Endothelial cell of umbilical vein (primary cell): ENCODE results near the gene TMIE. TPM values are rescaled to one million over a fixed set of nuclear protein-coding genes. Genes with fewer than 3 reads are reported as not detected.

Experiments
- BruUV-seq: library from RNA; stranded (reverse); fragments of 400-500 nt; replicated peaks from 2 replicates; lab custom pipeline; 2021; lab: Mats Ljungman, UMichigan
- CTCF ChIA-PET: fragments of 300-600, 350-600 bp; sonication (Branson Sonifier 250); formaldehyde crosslinking; loops from one replicate; lab custom pipeline; 2021; ENCODE audit warnings: antibody characterized with exemption, inconsistent platforms; lab: Charles Lee
- POLR2A ChIA-PET: fragments of 300-600, 350-600 bp; sonication (Branson Sonifier 250); formaldehyde crosslinking; loops from one replicate; lab custom pipeline; 2021; ENCODE audit warnings: antibody characterized with exemption, inconsistent platforms; lab: Charles Lee
- DNase-seq: peaks from one replicate; pipeline ENCODE4 v3.0.0-alpha.2; 2011; ENCODE audit warnings: low read depth, low spot score
- FAIRE-seq: peaks from 2 replicates; lab custom pipeline; 2011; peaks lifted over from hg19 to GRCh38; lab: Jason Lieb, UNC
- H2AFZ ChIP-seq: 2 replicates; pipeline ENCODE4 v1.6.0; 2012; ENCODE audit warnings: low read depth, low read length, control low read depth, inconsistent platforms
- H3K27ac ChIP-seq: 2 replicates; pipeline ENCODE4 v1.5.1; 2011; ENCODE audit warnings: low read depth, mild to moderate bottlenecking, control low read depth, low read length, moderate library complexity; ENCODE audit not compliant: insufficient read depth
- H3K27me3 ChIP-seq, 2 experiments: 2 replicates each; pipeline versions ENCODE4 v1.6.0 to v1.6.1; 2011; ENCODE audit warnings: low read length in 2 of 2, mixed read lengths in 1 of 2; ENCODE audit not compliant: control insufficient read depth in 2 of 2, insufficient read depth in 2 of 2
- H3K36me3 ChIP-seq, 2 experiments: 2 replicates in 1 of 2; 3 replicates in 1 of 2; pipeline ENCODE4 v1.5.1; 2011; ENCODE audit warnings: low read length in 2 of 2, mild to moderate bottlenecking in 1 of 2, moderate library complexity in 1 of 2; ENCODE audit not compliant: control insufficient read depth in 2 of 2, insufficient read depth in 2 of 2; ENCODE audit errors: extremely low read depth in 1 of 2
- H3K4me1 ChIP-seq: 3 replicates; pipeline ENCODE4 v1.5.1; 2011; ENCODE audit warnings: mild to moderate bottlenecking, low read length; ENCODE audit not compliant: control insufficient read depth, insufficient read depth; ENCODE audit errors: extremely low read depth
- H3K4me2 ChIP-seq: 2 replicates; pipeline ENCODE4 v1.6.1; 2011; ENCODE audit warnings: low read length, control low read depth, mixed read lengths; ENCODE audit not compliant: insufficient read depth
- H3K4me3 ChIP-seq, 3 experiments: fragments of 200-600 bp in 1 of 3; sonication (generic), shearing (Covaris generic) in 1 of 3; replicated peaks in 1 of 3; 2 replicates each; pipeline ENCODE4 v1.5.1; 2011 to 2016; ENCODE audit warnings: control low read depth in 3 of 3, low read length in 3 of 3, mild to moderate bottlenecking in 2 of 3, inconsistent platforms in 1 of 3, low read depth in 1 of 3, moderate library complexity in 1 of 3; ENCODE audit not compliant: insufficient read depth in 1 of 3
- H3K79me2 ChIP-seq: 2 replicates; pipeline ENCODE4 v1.6.0; 2012; ENCODE audit warnings: low read length, inconsistent platforms; ENCODE audit not compliant: control insufficient read depth, insufficient read depth
- H3K9ac ChIP-seq: replicated peaks from 2 replicates; pipeline ENCODE3; 2011; ENCODE audit warnings: low read length, control low read depth; ENCODE audit not compliant: insufficient read depth; ENCODE audit errors: extremely low read depth
- H3K9me1 ChIP-seq: replicated peaks from 3 replicates; pipeline ENCODE4 v1.6.0; 2011; ENCODE audit warnings: mild to moderate bottlenecking, low read length; ENCODE audit not compliant: control insufficient read depth, insufficient read depth; ENCODE audit errors: extremely low read depth
- H3K9me3 ChIP-seq: replicated peaks from 2 replicates; pipeline ENCODE4 v1.5.1; 2012; ENCODE audit warnings: low read length, inconsistent platforms; ENCODE audit not compliant: control insufficient read depth, insufficient read depth
- H4K20me1 ChIP-seq: replicated peaks from 2 replicates; pipeline ENCODE3; 2011; ENCODE audit warnings: mild to moderate bottlenecking, low read length; ENCODE audit not compliant: control insufficient read depth, insufficient read depth; ENCODE audit errors: extremely low read depth
- EZH2 ChIP-seq: IDR thresholded peaks from 2 replicates; pipeline ENCODE4 v1.6.1; 2012; ENCODE audit warnings: borderline replicate concordance, low read depth, mild to moderate bottlenecking, moderate library complexity, low read length, inconsistent platforms; ENCODE audit not compliant: severe bottlenecking
- FOS ChIP-seq: IDR thresholded peaks from 2 replicates; pipeline ENCODE4 v1.6.1; 2011; ENCODE audit warnings: mild to moderate bottlenecking, low read length, moderate library complexity, borderline replicate concordance; ENCODE audit not compliant: insufficient read depth
- GATA2 ChIP-seq: IDR thresholded peaks from 2 replicates; pipeline ENCODE4 v1.7.0; 2011; ENCODE audit warnings: low read depth, mild to moderate bottlenecking, moderate library complexity, mixed read lengths, low read length; ENCODE audit not compliant: insufficient read length, insufficient read depth
- JUN ChIP-seq: IDR thresholded peaks from 2 replicates; pipeline ENCODE4 v1.6.1; 2011; ENCODE audit warnings: borderline replicate concordance, low read depth; ENCODE audit not compliant: insufficient read length, insufficient read depth
- MYC ChIP-seq: IDR thresholded peaks from one replicate; pipeline ENCODE4 v1.6.1; 2011; ENCODE audit warnings: mild to moderate bottlenecking, low read depth, low read length
- POLR2A ChIP-seq: IDR thresholded peaks from 2 replicates; pipeline ENCODE4 v1.6.1; 2012; ENCODE audit warnings: low read depth, mild to moderate bottlenecking, control low read depth, low read length
- POLR2AphosphoS5 ChIP-seq: IDR thresholded peaks from 2 replicates; pipeline ENCODE4 v1.6.1; 2012; ENCODE audit warnings: low read depth, mild to moderate bottlenecking, control low read depth, low read length, moderate library complexity; ENCODE audit not compliant: insufficient read depth
- dilution Hi-C: fragments of 300-500 bp; cut with MboI; formaldehyde crosslinking; loops from one replicate; pipeline ENCODE4 v1.15.0; 2019; ENCODE audit warnings: low sequenced_read_pairs; ENCODE audit not compliant: extremely low pct_ligation_motif_present
- intact Hi-C: fragments of 100-400 bp; cut with micrococcal nuclease; formaldehyde crosslinking; loops from one replicate; pipeline ENCODE4 v1.10.0; 2022
- polyA plus RNA-seq, 4 experiments: library from polyadenylated mRNA; depleted of rRNA in 3 of 4; stranded (reverse) in 3 of 4; unstranded in 1 of 4; fragments of >200 nt; gene quantifications; 2 replicates each; pipeline versions ENCODE4 v1.2.1 to v1.2.3, GENCODE V29; 2011 to 2012; ENCODE audit warnings: missing spikeins in 1 of 4
- total RNA-seq: library from RNA; stranded (reverse); gene quantifications from 2 replicates; pipeline ENCODE4 v1.2.3, GENCODE V29; 2021
- TF ChIP-seq, protein P1 (sequence below): IDR thresholded peaks from 2 replicates; pipeline ENCODE4 v1.6.1; 2011; ENCODE audit not compliant: insufficient read depth, insufficient read length
- TF ChIP-seq, protein P2 (sequence below), 2 donors: IDR thresholded peaks; 1 replicate in 1 of 2; 2 replicates in 1 of 2; pipeline ENCODE4 v1.5.1; 2011; ENCODE audit warnings: low read length in 2 of 2, mild to moderate bottlenecking in 2 of 2, moderate library complexity in 2 of 2, control low read depth in 1 of 2, inconsistent platforms in 1 of 2, low read depth in 1 of 2; ENCODE audit not compliant: insufficient read depth in 1 of 2; ENCODE audit errors: extremely low read depth in 1 of 2

Gene TMIE
- total and polyA plus RNA-seq, 2 donors (not counting 3 experiments of a cell fraction or from before 2014, with no cell fraction given) = 0.15 to 0.27 TPM

DNA sequence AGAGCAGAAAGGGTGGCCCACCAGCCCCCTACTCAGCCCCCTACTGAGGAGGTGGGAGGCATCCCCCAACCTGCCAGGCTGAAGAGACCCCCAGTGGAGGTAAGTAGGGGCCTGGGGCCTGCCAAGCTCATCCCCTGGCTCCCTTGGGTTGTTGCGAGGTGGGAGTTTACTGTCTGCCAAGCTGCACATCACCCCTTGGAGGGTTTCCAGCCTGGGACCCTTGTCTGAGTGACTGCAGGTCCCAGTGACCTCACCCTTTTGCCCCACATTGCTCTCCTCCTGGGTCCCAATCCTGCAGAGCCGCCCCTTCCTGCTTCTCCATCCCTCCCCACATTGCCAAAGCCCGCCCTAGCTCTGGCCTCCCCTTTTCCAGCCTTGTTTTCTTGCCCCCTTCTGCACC, 6.7 kb upstream of the TMIE start:
- peaks cover 22% of the 10 kb centered on the region for H3K4me1 ChIP-seq
- H3K9ac ChIP-seq = no peak overlapping the region
- FAIRE-seq (no peak), DNase-seq (no peak)
- no peak overlapping the region for H3K4me2 ChIP-seq
- H4K20me1 ChIP-seq = no peaks in the 10 kb centered on the region
- no peaks in the 10 kb centered on the region for H3K27me3 ChIP-seq
- no peak overlapping the region for H3K27ac ChIP-seq
- POLR2A ChIA-PET = no interaction called here
- H3K36me3 ChIP-seq = no peaks in the 10 kb centered on the region
- H3K9me1 ChIP-seq = no peaks in the 10 kb centered on the region
- TF ChIP-seq, protein P1, sequence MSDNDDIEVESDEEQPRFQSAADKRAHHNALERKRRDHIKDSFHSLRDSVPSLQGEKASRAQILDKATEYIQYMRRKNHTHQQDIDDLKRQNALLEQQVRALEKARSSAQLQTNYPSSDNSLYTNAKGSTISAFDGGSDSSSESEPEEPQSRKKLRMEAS = no peak
- TF ChIP-seq MYC (no peak), EZH2 (no peak), JUN (no peak), POLR2AphosphoS5 (no peak), POLR2A (no peak), FOS (no peak), GATA2 (no peak)
- TF ChIP-seq, protein P2, sequence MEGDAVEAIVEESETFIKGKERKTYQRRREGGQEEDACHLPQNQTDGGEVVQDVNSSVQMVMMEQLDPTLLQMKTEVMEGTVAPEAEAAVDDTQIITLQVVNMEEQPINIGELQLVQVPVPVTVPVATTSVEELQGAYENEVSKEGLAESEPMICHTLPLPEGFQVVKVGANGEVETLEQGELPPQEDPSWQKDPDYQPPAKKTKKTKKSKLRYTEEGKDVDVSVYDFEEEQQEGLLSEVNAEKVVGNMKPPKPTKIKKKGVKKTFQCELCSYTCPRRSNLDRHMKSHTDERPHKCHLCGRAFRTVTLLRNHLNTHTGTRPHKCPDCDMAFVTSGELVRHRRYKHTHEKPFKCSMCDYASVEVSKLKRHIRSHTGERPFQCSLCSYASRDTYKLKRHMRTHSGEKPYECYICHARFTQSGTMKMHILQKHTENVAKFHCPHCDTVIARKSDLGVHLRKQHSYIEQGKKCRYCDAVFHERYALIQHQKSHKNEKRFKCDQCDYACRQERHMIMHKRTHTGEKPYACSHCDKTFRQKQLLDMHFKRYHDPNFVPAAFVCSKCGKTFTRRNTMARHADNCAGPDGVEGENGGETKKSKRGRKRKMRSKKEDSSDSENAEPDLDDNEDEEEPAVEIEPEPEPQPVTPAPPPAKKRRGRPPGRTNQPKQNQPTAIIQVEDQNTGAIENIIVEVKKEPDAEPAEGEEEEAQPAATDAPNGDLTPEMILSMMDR (IDR thresholded peaks at IDR 0.05; ENCODE audit: extremely low read depth in 1 of 2, insufficient read depth in 1 of 2, low read depth in 1 of 2, low read length in 2 of 2) = no peak
- BruUV-seq = no TSS peak
- H3K79me2 ChIP-seq = no peaks in the 10 kb centered on the region
- no peak overlapping the region for H3K4me3 ChIP-seq
- H3K9me3 ChIP-seq = no peaks in the 10 kb centered on the region
- CTCF ChIA-PET = interaction anchor here (1.5 to 2.9 kb wide), 4 partner anchors 154 to 206 kb away, joined by 4 to 22 read pairs (median 10); no protein-coding TSS in a partner anchor
- no peak overlapping the region for H2AFZ ChIP-seq
- intact Hi-C loops = loop anchor here (2.0 kb wide), 1 partner anchor 64 kb away; no protein-coding TSS in a partner anchor
- dilution Hi-C loops = no loop called here
